GM12875 (cell line): Measurements from ENCODE around the gene CLIC5.

Experiments used
- H3K4me3 ChIP-seq: one replicate; pipeline ENCODE4 v1.5.1; 2011; ENCODE audit warnings: low read depth, low read length, control low read depth
- TF ChIP-seq, protein P1 (sequence below): IDR thresholded peaks from 2 replicates; pipeline ENCODE4 v1.5.1; 2011; ENCODE audit warnings: low read depth, mild to moderate bottlenecking, control low read depth, inconsistent platforms, low read length, moderate library complexity, borderline replicate concordance; ENCODE audit not compliant: insufficient read depth

CLIC5 gene

DNA sequence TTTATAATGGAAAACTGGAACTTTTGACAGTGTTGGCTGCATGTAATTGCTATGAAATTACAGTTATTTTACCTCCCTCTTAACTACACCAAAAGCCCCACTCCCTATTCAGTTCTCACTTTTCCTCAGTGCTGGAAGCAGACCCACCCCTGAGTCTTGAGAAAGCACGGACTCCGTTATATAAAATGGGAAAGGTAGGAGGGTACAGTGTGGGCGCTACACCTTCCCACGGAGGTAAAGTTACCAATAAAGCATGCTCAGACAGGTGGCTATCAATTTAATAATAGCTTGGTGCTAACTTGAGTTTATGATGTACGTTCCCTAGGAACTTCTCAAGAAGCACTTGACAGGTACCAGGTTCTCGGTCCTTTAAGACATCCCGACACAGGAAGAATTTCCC is 59.0 kb downstream of the CLIC5 start:
- TF ChIP-seq, protein P1, sequence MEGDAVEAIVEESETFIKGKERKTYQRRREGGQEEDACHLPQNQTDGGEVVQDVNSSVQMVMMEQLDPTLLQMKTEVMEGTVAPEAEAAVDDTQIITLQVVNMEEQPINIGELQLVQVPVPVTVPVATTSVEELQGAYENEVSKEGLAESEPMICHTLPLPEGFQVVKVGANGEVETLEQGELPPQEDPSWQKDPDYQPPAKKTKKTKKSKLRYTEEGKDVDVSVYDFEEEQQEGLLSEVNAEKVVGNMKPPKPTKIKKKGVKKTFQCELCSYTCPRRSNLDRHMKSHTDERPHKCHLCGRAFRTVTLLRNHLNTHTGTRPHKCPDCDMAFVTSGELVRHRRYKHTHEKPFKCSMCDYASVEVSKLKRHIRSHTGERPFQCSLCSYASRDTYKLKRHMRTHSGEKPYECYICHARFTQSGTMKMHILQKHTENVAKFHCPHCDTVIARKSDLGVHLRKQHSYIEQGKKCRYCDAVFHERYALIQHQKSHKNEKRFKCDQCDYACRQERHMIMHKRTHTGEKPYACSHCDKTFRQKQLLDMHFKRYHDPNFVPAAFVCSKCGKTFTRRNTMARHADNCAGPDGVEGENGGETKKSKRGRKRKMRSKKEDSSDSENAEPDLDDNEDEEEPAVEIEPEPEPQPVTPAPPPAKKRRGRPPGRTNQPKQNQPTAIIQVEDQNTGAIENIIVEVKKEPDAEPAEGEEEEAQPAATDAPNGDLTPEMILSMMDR: no peak

DNA sequence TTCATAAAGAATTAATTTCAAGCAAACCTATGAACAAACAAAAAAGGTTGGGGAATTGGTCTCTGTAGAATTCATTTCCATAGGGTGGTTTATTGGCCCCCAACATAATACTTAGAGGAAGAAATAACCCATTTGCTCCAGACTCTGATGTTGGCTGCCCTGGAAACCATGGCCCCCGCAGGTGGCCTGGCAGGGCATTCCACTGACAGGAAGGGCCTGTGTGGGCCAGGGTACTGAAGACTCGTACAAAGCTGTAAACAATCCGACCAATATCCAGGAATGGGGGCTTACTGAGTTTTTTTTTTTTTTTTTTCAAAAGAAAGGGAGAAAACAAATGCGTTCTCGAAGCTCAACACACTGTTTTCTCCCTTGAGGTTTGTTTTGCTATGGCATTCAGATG is 59.5 kb downstream of the CLIC5 start:
- H3K4me3 ChIP-seq: no peak overlapping the region
- TF ChIP-seq, protein P1: no peak

More for the DNA sequence above, 59.0 kb downstream of the CLIC5 start:
- H3K4me3 ChIP-seq: no peak overlapping the region

DNA sequence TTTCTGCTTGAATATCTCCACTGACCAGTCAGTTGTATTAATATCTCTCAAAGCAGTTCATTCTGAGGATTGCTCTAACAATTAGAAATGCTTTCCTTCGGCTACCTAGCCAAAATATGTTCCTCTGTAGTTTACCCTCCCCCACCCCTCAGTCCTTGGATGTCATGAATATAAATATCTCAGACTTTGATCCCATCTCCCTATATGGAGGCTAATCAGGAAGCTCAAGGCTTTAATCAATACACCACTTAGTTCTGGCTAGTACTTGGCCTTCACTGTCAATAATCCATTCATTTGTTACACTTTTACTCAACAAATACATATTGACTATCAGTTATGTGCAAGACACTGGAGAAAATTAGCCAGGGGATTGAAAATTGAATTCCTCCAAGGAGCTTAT is 60.1 kb downstream of the CLIC5 start:
- TF ChIP-seq, protein P1: no peak
- no peak overlapping the region for H3K4me3 ChIP-seq

DNA sequence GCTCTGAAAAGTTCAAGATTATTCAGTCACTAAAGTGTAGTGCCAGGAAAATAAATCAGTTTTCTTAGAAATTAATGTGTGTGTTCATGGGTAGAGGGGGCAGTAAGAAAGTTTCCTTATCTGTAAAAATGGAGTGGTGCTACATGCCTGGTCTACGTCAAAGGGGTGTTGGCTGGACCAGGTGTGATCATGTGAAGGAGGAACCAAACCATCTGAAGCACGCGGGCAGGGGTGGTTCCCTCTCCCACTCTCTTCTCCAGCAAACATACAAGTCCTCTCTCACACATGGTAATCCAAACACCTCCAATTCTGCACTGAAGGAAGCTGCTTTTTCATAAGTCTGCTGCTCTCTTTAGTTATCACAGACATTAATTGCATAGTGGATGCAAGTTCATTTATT is 63.1 kb downstream of the CLIC5 start:
- TF ChIP-seq, protein P1: no peak
- H3K4me3 ChIP-seq: no peak overlapping the region

DNA sequence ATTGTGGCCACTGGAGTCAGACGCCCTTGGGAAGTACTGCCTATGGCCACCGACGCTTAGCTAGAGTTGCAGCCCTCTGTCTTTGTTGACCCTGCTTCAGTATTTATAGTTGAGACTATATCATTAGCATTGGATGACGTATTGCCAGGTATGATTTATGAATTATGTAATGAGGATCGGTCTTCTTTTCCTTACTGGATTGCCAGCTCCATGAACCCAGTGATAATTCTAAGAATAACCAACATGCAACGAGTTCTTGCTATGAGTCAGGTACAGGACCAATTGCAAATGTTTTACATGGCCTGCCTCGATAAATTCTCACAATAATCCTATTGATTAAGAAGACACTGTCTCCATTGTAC is 63.5 kb downstream of the CLIC5 start:
- no peak overlapping the region for H3K4me3 ChIP-seq
- TF ChIP-seq, protein P1: no peak

DNA sequence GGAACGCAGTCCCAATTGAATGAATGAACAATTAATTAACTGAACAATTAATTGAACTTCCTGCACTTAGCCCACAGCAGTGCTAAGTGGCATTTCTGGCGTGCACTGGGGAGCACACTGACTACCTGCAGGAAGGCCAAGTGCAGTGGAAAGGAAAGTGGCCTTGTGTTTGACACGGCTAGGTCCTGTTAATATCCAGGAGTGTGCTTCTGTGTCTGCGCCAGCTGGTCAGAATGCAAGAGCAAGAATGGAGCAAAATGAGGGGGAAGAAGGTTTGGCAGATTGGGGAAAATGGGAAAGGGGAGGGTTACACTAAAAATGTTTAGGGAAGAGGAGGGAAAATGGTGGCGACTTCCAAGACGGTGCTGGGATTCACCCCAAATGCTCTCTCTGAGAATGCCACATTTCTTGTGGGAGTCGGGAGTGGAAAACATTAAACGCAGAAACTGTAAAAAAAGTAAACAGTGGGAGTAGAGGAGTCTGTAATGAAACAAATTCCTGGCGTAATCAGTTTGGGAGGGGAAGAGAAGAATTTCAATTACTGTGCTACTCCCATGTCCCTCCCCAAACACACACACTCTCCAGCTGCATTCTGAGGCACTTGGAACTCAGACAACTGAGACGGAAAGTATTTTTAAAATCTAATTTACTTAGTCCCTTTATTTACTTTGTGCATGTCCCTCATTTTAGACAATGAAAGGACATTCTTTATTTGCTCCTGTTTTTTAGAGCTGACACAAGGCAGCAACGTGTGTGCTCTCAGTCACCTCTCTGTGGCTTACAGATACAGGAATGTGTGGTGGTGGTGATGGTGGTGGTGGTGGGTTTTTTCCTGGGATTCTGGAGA is 64.1 kb downstream of the CLIC5 start:
- no peak overlapping the region for H3K4me3 ChIP-seq
- TF ChIP-seq, protein P1: no peak

DNA sequence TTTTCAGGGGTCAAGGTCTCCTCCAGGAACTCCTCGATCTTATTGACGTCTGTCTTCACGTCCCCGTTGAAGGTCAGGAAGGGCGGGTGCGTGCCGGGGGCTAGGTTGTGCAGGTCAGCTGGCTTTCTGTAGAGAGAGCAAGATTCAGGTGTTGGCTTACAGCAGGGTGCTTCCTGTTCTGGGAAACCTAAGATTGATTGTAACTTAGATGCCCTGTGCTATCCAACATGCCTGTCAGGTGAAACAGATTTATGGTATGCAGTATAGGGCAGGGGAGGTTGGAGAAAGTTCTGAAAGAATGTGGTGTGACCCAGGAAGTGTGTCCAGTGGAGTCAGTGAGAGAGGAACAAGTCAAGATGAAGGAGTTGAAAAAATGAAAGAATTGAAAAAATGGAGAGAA is 66.4 kb downstream of the CLIC5 start:
- H3K4me3 ChIP-seq: no peak overlapping the region
- TF ChIP-seq, protein P1: no peak
